Suprapubic skin (tissue), 4 donors: Measurements from ENCODE around the gene SRMS. TPM values are rescaled to one million over a fixed set of nuclear protein-coding genes. Genes with fewer than 3 reads are reported as not detected.

Source experiments
- DNase-seq, 2 donors: peaks; one replicate each; pipeline ENCODE4 v3.0.0-alpha.2; 2019; ENCODE audit warnings: low spot score in 2 of 2
- H3K27ac ChIP-seq: fragments of 200-600 bp; sonication (generic); one replicate; pipeline ENCODE4 v1.5.1; 2019
- H3K27me3 ChIP-seq: fragments of 200-600 bp; sonication (generic); one replicate; pipeline ENCODE4 v1.5.1; 2019
- H3K36me3 ChIP-seq: fragments of 200-600 bp; sonication (generic); one replicate; pipeline ENCODE4 v1.5.1; 2019
- H3K4me1 ChIP-seq: fragments of 200-600 bp; sonication (generic); one replicate; pipeline ENCODE4 v1.5.1; 2019
- H3K4me3 ChIP-seq: fragments of 200-600 bp; sonication (generic); one replicate; pipeline ENCODE4 v1.5.1; 2019; ENCODE audit warnings: mild to moderate bottlenecking
- H3K9me3 ChIP-seq: fragments of 200-600 bp; sonication (generic); one replicate; pipeline ENCODE4 v1.5.1; 2019
- EP300 ChIP-seq: sonication (generic); formaldehyde crosslinking; IDR thresholded peaks from one replicate; pipeline ENCODE4 v1.6.1; 2017; ENCODE audit warnings: antibody characterized with exemption
- POLR2A ChIP-seq, 2 donors: fragments of 450-650 bp; IDR thresholded peaks; one replicate each; pipeline ENCODE4 v1.6.1; 2017; ENCODE audit warnings: antibody characterized with exemption in 2 of 2, mild to moderate bottlenecking in 2 of 2, moderate library complexity in 2 of 2
- POLR2AphosphoS5 ChIP-seq, 3 donors: sonication (generic); formaldehyde crosslinking; IDR thresholded peaks; one replicate each; pipeline ENCODE4 v1.6.1; 2017; ENCODE audit warnings: antibody characterized with exemption in 3 of 3
- WGBS: methylation state at CpG from one replicate; pipeline ENCODE4 v1.1.5; 2018; 5-methylcytosine and 5-hydroxymethylcytosine counted together
- total RNA-seq, 4 donors: library from RNA; depleted of rRNA; stranded (reverse); fragments of >200 nt; gene quantifications; one replicate each; pipeline ENCODE4 v1.1.0, GENCODE V29; 2016
- TF ChIP-seq, protein P1 (sequence below), 2 donors: fragments of 200-600 bp in 1 of 2; fragments of 450-650 bp in 1 of 2; sonication (generic) in 1 of 2; IDR thresholded peaks; one replicate each; pipeline ENCODE4 v1.5.1; 2016 to 2019; ENCODE audit warnings: antibody characterized with exemption in 2 of 2, mild to moderate bottlenecking in 1 of 2, moderate library complexity in 1 of 2

SRMS gene
- total RNA-seq, 4 donors from 2014 or later: 1.3 TPM; not detected in 3

DNA sequence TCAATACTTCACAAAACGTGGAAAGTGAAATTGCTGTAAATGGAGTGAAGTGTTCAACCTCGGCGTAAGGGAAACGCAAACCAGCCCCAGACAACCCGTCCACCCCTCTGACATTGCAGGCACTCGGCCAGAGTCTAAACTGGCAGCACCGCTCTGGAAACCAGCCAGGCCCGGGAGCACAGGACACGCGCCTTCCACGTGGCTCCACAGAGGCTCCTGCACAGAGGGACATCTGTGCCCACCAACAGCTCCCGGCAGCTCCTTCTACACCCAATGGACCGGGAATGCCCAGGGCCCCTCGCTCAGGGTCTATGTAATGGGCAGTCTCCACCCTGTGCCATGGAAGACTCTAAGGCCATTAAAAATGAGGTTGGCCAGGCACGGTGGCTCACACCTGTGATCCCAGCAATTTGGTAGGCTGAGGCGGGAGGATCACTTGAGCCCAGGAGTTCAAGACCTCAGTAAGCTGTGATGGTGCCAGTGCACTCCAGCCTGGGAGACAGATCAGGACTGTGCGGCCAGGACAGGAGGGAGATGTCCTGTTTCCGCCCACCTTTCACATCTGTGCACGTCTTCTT, 29.9 kb upstream of the SRMS start:
- no peak overlapping the region for H3K27ac ChIP-seq
- no peak for TF ChIP-seq EP300
- no peak for TF ChIP-seq POLR2A (IDR thresholded peaks at IDR 0.05)
- WGBS: 63% methylated on average over 16 of the region's 19 CpGs
- peaks cover 3% of the 10 kb centered on the region for H3K27me3 ChIP-seq
- H3K4me3 ChIP-seq: no peak overlapping the region
- DNase-seq: no peak
- no peaks in the 10 kb centered on the region for H3K36me3 ChIP-seq
- no peaks in the 10 kb centered on the region for H3K9me3 ChIP-seq
- H3K4me1 ChIP-seq: peaks cover 23% of the 10 kb centered on the region

- H3K4me3 ChIP-seq: no peak overlapping the region
- H3K36me3 ChIP-seq: no peaks in the 10 kb centered on the region
- TF ChIP-seq, protein P1, sequence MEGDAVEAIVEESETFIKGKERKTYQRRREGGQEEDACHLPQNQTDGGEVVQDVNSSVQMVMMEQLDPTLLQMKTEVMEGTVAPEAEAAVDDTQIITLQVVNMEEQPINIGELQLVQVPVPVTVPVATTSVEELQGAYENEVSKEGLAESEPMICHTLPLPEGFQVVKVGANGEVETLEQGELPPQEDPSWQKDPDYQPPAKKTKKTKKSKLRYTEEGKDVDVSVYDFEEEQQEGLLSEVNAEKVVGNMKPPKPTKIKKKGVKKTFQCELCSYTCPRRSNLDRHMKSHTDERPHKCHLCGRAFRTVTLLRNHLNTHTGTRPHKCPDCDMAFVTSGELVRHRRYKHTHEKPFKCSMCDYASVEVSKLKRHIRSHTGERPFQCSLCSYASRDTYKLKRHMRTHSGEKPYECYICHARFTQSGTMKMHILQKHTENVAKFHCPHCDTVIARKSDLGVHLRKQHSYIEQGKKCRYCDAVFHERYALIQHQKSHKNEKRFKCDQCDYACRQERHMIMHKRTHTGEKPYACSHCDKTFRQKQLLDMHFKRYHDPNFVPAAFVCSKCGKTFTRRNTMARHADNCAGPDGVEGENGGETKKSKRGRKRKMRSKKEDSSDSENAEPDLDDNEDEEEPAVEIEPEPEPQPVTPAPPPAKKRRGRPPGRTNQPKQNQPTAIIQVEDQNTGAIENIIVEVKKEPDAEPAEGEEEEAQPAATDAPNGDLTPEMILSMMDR (IDR thresholded peaks at IDR 0.05): no peak
- TF ChIP-seq EP300 (no peak), POLR2A (IDR thresholded peaks at IDR 0.05) (no peak), POLR2AphosphoS5 (IDR thresholded peaks at IDR 0.05) (no peak)
- H3K4me1 ChIP-seq: peaks cover 23% of the 10 kb centered on the region
- H3K27me3 ChIP-seq: peaks cover 3% of the 10 kb centered on the region
- no peak overlapping the region for H3K27ac ChIP-seq
- no peaks in the 10 kb centered on the region for H3K9me3 ChIP-seq
- WGBS: 73% methylated on average over 7 of the region's 7 CpGs
- DNase-seq: no peak
Observed at GRCh38 chr20:63576311-63576710, 28.8 kb upstream of the SRMS start.

DNA sequence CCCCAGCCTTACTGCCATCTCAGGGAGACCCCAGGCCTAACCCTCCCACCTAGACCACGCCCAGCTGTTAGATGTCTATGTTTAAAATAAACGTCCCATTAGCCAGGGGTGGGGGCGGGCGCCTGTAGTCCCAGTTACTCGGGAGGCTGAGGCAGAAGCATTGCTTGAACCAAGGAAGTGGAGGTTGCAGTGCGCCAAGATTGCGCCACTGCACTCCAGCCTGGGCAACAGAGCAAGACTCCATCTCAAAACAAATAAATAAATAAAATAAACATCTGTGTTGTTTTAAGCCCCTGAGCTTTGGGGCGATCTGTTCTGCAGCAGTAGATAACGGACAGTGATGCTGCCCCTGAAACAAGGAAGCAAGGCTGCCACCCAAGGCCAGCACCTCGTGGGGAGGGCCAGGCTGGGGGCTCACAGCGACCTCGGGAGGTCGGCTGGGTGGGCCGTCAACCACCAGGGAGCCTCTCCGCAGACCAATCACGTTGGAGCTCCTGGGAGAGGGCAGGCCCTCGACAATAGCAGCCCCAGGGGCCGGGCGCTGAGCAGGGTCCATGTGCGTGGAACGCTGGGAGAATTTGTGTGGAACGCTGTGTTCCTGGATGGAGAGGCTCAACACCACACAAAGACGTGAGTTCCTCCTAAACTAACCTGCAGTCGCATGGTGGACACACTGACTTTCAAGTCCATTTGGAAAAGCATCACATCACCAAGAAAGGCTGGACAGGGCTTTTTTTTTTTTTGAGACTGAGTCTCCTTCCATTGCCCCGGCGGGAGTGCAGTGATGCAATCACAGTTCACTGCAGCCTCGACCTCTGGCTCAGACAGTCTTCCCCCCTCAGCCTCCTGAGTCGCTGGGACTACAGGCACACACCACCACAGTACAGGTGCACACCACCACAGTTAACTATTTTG, 27.5 kb upstream of the SRMS start:
- H3K36me3 ChIP-seq: no peaks in the 10 kb centered on the region
- H3K27me3 ChIP-seq: peaks cover 3% of the 10 kb centered on the region
- 74% methylated on average over 26 of the region's 28 CpGs for WGBS
- peaks cover 23% of the 10 kb centered on the region for H3K4me1 ChIP-seq
- H3K9me3 ChIP-seq: no peaks in the 10 kb centered on the region
- no peak overlapping the region for H3K27ac ChIP-seq
- no peak for DNase-seq
- H3K4me3 ChIP-seq: peak overlapping the region; percentile 89
- TF ChIP-seq POLR2AphosphoS5 (IDR thresholded peaks at IDR 0.05) (no peak), EP300 (no peak), POLR2A (IDR thresholded peaks at IDR 0.05) (no peak)
- TF ChIP-seq, protein P1 (IDR thresholded peaks at IDR 0.05): no peak

DNA sequence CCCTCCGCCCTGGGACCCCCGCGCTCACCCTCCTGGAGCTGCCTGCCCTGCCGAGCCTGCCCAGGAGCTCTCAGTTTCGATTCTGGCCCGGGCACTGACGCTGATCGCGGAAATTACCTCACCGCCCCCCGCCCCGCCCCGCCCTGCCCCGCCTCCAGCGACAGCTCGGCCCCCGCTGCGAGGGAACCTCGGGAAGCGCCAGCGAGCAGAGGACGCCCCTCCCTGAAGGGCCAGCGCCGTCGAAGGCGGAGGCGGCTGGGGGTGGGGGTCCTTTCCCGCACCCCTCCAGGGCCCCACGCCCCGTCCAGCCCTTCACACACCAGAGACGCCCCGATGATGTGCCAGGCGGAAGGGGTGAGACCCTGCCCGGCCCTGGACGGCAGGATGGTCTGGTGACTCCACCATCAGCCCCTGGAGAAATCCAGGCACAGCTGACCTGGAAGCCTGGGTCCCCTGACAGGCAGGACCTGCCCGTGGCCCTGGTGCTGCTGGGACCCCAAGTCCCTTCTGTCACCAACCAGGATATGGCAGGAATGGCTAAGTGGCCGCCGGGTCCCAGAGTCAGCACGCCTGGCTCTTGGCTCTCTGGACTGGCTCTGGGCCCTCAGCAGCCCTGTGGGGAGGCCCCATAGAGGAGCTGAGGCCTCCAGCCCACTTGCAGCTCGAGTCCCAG, 26.7 kb upstream of the SRMS start, which contains the start of gene HELZ2:
TSS of gene HELZ2 (minus strand) at position 84 of the 673 bp plus-strand sequence. CDS start 1,854 bp downstream, outside the sequence.
- H3K27me3 ChIP-seq: peaks cover 3% of the 10 kb centered on the region
- DNase-seq: peak; percentile 88 to 91
- WGBS: no CpG with 5 or more reads among the region's 40 CpGs
- H3K4me1 ChIP-seq: peaks cover 23% of the 10 kb centered on the region
- no peaks in the 10 kb centered on the region for H3K36me3 ChIP-seq
- no peak for TF ChIP-seq POLR2A (IDR thresholded peaks at IDR 0.05)
- TF ChIP-seq, protein P1 (IDR thresholded peaks at IDR 0.05): no peak
- no peak for TF ChIP-seq EP300
- no peak for TF ChIP-seq POLR2AphosphoS5 (IDR thresholded peaks at IDR 0.05)
- H3K9me3 ChIP-seq: no peaks in the 10 kb centered on the region
- peak within 1 kb of the TSS; percentile 76 for H3K27ac ChIP-seq
- H3K4me3 ChIP-seq: peak within 1 kb of the TSS; percentile 89

DNA sequence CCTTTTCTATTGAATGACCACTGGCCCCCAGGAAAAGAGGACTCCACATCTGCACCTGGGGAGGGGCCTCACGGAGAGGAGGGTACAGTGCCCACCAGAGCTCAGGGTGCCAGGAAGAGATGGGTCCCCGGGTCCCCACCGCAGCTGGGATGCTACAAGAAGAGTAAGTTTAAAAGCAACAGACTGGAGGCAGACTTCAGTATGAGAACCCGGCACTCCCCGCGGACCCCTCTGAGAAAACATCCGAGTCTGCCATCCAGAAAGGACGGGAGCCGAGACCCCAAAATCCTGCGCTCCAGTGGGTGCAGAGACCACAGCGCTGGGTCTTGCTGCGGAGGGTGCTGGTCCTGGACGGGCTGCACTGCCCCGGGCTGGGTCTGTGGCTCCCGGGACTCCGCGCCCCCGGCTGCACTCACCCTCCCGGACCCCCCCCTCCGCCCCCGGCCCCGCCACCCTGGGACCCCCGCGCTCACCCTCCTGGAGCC, 26.1 kb upstream of the SRMS start:
- 0% methylated on average over 1 of the region's 24 CpGs for WGBS
- TF ChIP-seq EP300 (no peak), POLR2AphosphoS5 (IDR thresholded peaks at IDR 0.05) (no peak)
- TF ChIP-seq, protein P1 (IDR thresholded peaks at IDR 0.05): no peak
- H3K4me1 ChIP-seq: peaks cover 23% of the 10 kb centered on the region
- DNase-seq: no peak
- peak overlapping the region; percentile 89 for H3K4me3 ChIP-seq
- peaks cover 2% of the 10 kb centered on the region for H3K27me3 ChIP-seq
- H3K9me3 ChIP-seq: no peaks in the 10 kb centered on the region
- H3K36me3 ChIP-seq: no peaks in the 10 kb centered on the region
- H3K27ac ChIP-seq: peak overlapping the region; percentile 76
